ES-I3 (cell line): ENCODE measurements around the gene CFAP251.
"Not testable (repeated sequence)": the region's sequence is repeated elsewhere in the genome, so short reads cannot be mapped to it uniquely, and the experiment has no call there.

Experiments
- H3K36me3 ChIP-seq: 2 replicates; pipeline ENCODE4 v1.6.1; 2013; ENCODE audit warnings: mild to moderate bottlenecking, low read length, control low read depth, moderate library complexity; ENCODE audit not compliant: insufficient read depth
- H3K4me1 ChIP-seq: 2 replicates; pipeline ENCODE4 v1.6.1; 2013; ENCODE audit warnings: mild to moderate bottlenecking, control low read depth, low read length; ENCODE audit not compliant: insufficient read depth
- H3K9ac ChIP-seq: 2 replicates; pipeline ENCODE4 v1.6.1; 2013; ENCODE audit warnings: low read depth, mild to moderate bottlenecking, low read length, moderate library complexity
- H3K9me3 ChIP-seq: 2 replicates; pipeline ENCODE4 v1.6.1; 2013; ENCODE audit warnings: mild to moderate bottlenecking, low read length, moderate library complexity; ENCODE audit not compliant: control insufficient read depth, insufficient read depth

The CFAP251 gene

DNA sequence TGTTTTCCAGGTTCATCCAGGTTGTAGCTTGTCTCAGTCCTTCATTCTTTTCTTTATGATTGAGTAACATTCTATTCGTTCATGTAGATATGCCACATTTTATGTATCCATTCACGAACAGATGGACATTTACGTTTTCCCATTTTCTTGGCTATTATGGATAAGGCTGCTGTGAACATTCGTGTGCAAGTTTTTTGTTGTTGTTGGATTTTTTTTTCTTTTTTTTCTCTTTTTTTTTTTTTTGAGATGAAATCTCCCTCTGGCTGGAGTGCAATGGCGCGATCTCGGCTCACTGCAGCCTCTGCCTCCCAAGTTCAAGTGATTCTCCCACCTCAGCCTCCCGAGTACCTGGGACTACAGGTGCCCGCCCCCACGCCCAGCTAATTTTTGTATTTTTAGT lies 70.1 kb downstream of the CFAP251 start:
- H3K9ac ChIP-seq, H3K36me3 ChIP-seq, H3K9me3 ChIP-seq, H3K4me1 ChIP-seq: not testable (repeated sequence)

DNA sequence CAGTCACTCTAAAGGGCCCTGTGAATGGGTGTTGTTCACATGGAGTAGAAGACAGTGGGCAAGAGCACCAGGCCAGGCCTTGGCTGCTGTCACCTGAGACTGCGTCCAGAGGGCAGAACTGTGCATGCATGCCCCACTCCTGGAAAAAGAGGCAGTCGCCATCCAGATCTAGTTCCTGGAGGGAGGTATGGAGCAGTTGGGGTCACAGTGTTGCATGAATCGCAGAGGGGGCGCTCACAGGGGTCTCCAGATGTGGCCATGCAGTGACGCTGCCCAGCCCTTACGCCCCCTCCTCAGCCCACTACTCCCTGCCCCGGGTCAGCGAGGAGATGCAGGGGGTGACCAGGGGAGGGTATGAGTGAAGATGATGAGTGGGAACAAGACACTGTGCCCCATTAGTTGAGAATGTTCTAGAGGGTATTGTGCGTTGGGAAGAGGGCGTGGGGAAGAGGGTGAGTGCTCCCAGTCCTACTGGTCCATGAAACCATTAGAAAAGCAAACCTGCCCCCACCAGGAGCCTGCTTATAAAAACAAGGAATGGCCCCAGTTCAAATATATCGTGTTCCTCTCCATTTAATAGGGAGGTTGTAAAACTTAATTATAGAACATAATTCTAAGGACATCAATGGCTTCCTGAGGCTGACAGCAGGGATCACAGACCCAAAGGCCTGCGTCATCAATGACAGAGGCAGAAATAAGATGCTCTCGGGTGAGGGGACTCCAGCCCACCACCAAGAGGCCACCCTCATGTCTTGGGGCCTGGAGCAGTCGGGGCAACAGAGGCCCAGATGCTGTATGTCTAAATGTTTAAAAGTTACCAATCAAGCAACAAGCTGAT lies 71.1 kb downstream of the CFAP251 start:
- H3K9me3 ChIP-seq = no peaks in the 10 kb centered on the region
- H3K4me1 ChIP-seq = no peaks in the 10 kb centered on the region
- H3K9ac ChIP-seq = no peak overlapping the region
- no peaks in the 10 kb centered on the region for H3K36me3 ChIP-seq

- no peaks in the 10 kb centered on the region for H3K36me3 ChIP-seq
- H3K9ac ChIP-seq = no peak overlapping the region
- no peaks in the 10 kb centered on the region for H3K9me3 ChIP-seq
- no peaks in the 10 kb centered on the region for H3K4me1 ChIP-seq
Measured at GRCh38 chr12:121990114-121990647, 71.8 kb downstream of the CFAP251 start.

- Histone ChIP-seq H3K4me1 (no peaks in the 10 kb centered on the region), H3K9me3 (no peaks in the 10 kb centered on the region), H3K9ac (no peak overlapping the region), H3K36me3 (no peaks in the 10 kb centered on the region)
Measured at GRCh38 chr12:121990692-121991603, 72.6 kb downstream of the CFAP251 start.

- Histone ChIP-seq H3K36me3 (no peaks in the 10 kb centered on the region), H3K9me3 (no peaks in the 10 kb centered on the region), H3K4me1 (no peaks in the 10 kb centered on the region; the same call in 1 of the 2 replicates), H3K9ac (no peak overlapping the region)
Measured at GRCh38 chr12:121992059-121992879, 73.9 kb downstream of the CFAP251 start.

DNA sequence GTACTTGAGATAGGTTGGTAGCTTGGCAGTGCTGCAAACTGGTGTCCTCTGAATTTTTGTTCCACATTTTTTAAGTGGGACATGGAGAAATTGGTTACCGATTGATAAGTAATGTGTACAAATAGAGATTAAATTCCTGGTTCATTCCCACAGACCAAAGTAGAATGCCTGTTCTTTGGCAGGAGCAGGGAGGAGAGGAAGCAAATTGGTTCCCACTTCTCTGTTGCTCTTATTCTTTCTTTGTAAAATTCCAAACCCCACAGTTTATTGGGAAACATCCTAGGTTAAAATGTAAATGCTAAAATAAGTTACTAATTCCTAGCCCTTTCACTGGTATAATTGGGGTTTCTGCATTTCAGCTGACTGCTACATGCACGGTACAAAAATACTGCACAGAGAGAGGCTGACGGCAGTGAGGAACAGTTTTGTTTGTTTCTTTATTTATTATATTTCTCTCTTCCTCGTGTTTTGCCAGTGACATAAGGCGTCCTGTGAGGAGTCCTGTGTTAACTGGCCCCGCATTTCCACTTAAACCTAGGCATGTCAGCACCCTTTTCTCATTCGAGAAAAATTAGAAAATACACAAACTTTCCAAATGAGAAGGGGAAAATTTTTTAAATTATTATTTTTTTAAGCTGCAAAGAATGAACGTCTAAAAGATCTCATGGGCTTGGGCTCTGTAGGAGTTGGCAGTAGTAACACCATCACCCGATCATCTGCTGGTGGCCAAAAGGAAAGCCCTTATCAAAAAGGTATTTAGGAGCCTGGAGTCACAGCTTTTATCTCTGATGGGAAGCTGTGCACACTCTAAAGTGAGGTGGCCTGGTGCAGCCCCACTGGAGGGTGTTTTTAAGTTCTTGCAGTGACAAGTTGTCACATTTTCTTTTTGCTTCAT lies 77.9 kb downstream of the CFAP251 start:
- Histone ChIP-seq H3K4me1 (no peaks in the 10 kb centered on the region; the same call in 1 of the 2 replicates), H3K9me3 (0 out of 2 replicates have a peak, but pooled peaks cover 4% of the 10 kb centered on the region), H3K9ac (no peak overlapping the region), H3K36me3 (no peaks in the 10 kb centered on the region)

DNA sequence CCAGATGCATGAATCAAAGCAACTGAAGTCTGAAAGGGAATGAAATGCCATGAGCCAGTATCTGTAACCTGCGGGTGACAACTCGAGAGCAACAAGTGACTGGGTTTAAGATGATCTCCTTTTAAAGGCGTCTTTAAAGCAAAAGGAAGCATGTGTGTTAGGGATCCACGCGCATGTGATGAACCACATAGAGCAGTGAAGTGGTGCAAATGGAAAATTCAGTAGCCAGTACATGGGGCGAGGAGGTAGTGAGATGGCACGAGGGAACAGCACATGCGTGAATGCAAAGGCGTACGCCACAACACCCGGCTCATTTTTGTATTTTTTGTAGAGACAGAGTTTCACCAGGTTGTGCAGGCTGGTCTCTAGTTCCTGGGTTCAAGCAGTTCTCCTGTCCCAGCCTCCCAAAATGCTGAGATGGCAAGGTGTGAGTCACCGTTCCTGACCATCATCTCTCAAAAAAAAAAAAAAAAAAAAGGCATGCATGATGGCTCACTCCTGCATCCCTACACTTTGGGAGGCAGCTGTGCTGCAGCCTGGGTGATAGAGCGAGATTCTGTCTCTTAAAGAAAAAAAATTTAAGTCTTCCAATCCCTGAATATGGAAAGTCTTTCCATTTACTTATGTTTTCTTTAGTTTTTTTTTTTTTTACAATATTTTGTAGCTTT lies 78.7 kb downstream of the CFAP251 start:
- no peaks in the 10 kb centered on the region; the same call in 1 of the 2 replicates for H3K4me1 ChIP-seq
- 0 out of 2 replicates have a peak, but pooled peaks cover 4% of the 10 kb centered on the region for H3K9me3 ChIP-seq
- no peak overlapping the region for H3K9ac ChIP-seq
- H3K36me3 ChIP-seq = no peaks in the 10 kb centered on the region

GRCh38 chr12:122001466-122002209 lies 83.2 kb downstream of the CFAP251 start:
- no peaks in the 10 kb centered on the region for H3K36me3 ChIP-seq
- H3K9me3 ChIP-seq = 0 out of 2 replicates have a peak, but pooled peaks cover 4% of the 10 kb centered on the region
- no peak overlapping the region for H3K9ac ChIP-seq
- no peaks in the 10 kb centered on the region; the same call in 1 of the 2 replicates for H3K4me1 ChIP-seq

DNA sequence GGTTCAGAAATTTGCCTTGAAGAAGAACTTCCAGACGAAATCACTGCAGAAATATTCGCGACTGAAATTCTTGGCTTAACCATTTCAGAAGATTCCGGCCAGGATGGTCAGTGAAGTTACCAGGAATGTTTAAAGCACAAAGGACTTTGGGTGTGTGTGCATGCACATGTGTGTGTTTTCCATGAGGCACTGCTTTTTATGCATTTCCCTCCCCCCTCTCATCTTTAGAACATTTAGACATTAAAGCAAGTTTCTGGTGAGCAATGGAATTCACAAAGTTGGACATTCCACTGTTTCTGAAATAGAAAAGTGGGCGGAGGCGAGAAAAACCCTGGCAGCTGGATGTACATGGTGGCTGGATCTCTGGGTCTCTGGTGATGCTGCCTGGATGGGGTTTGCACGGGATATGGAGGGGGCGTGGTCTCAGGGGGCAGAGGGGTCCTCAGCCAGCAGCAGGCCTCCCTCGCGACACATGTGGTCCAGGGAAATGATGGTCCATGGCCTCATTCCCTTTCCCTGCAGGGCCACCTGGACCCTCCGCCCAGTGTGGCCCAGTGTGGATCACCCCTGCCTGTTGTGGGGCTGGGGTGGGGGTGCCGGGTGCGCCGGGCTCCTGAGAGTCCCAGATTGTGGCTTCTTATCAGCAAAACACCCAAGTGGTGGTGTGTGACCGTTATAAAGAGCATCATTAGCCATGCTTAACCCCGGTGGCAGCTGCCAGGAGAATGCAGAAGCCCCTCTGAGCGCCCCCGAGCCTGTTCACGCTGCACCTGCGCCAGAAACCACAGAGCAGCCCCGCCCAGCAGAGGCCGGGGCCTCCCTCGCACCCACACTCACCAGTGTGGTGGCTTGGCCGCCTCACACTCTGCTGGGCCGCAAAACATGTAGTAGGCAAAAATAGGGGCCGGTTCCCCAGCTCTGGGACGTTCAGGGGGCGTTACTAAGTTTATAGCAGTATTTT lies 85.5 kb downstream of the CFAP251 start:
- Histone ChIP-seq H3K36me3 (no peaks in the 10 kb centered on the region), H3K9me3 (0 out of 2 replicates have a peak, but pooled peaks cover 4% of the 10 kb centered on the region), H3K9ac (no peak overlapping the region), H3K4me1 (no peaks in the 10 kb centered on the region)

- no peak overlapping the region for H3K9ac ChIP-seq
- H3K4me1 ChIP-seq = no peaks in the 10 kb centered on the region
- no peaks in the 10 kb centered on the region for H3K36me3 ChIP-seq
- H3K9me3 ChIP-seq = no peaks in the 10 kb centered on the region
Measured at GRCh38 chr12:122004633-122005071, 86.3 kb downstream of the CFAP251 start.

DNA sequence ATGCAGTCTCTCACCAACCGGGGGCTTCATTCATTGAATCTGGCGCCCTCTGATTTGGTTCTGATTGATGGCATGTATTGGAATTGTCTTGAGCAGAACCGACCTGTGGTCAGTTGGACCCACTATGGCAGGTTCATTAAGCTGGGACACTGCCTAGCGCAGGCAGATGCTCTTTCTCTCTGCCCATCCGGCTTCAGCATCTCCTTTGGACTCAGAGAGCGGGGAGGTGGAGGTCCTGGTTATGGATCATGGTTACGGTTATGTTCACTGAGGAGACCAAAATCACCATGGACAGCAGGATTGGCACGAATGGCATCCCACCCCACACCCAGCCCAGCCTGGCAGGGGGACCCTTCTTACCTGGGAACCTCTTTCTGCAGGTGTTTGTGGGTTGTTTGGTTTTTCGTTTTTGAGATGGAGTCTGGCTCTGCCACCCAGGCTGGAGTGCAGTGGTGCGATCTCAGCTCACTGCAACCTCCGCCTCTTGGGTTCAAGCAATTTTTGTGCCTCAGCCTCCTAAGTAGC lies 86.9 kb downstream of the CFAP251 start:
- no peaks in the 10 kb centered on the region for H3K36me3 ChIP-seq
- H3K9ac ChIP-seq = no peak overlapping the region
- H3K4me1 ChIP-seq = no peaks in the 10 kb centered on the region
- no peaks in the 10 kb centered on the region for H3K9me3 ChIP-seq
